ENCODE measurements around the gene NVL. TPM values are rescaled to one million over a fixed set of nuclear protein-coding genes. Genes with fewer than 3 reads are reported as not detected.
"Not testable (repeated sequence)": the region's sequence is repeated elsewhere in the genome, so short reads cannot be mapped to it uniquely, and the experiment has no call there.

The NVL gene
- 30.4 TPM for total RNA-seq

DNA sequence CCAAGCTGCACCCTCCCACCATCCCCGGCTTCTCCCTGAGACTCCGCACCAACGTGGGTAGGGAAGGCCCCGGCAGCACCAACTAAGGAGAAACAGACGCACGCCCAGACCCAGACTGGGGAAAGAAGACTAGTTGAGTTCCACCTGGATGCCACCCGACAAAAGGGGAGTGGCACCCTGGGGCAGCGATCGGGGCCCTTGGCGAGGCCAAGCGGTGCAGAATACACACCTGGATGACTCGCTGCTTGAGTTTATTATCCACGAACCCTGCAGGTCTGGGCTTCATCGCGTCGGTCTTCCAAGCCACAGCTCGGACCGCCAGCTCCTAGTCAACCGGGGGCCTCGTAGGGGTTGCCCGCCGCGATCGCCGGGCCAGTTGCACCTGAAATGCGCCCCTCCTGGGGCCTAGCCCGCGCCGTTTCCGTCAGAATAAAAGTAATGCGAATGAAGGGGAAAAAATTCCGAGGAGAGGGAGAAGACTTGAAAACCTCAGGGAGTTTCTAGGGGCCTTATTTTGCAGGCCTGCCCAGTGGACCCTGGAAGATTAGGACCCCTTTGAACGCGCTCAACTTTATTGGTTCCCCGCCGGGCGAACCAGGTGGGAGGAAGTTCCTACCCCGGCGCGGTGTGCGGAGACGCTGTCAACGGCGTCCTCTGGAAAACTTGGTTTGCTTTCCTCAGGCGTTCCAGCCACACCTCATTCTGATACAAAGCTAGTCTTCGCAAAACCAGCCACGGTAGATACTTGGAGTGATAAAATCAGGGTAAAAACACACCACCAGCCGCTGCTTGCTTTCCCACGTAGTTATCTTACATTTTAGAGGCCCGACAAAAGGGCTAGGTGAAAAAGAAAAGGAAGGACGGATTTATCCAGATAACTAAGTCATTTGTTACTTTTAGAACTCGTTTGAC, at the start of gene NVL:
TSS of gene NVL (minus strand) at position 331 of the 912 bp plus-strand sequence. CDS start at position 286, 45 bp downstream.
- ATAC-seq (peak; percentile 99), DNase-seq (ENCODE audit: low spot score) (peak; percentile 87)
- intact Hi-C loops (cut with DNase I): no loop called here

DNA sequence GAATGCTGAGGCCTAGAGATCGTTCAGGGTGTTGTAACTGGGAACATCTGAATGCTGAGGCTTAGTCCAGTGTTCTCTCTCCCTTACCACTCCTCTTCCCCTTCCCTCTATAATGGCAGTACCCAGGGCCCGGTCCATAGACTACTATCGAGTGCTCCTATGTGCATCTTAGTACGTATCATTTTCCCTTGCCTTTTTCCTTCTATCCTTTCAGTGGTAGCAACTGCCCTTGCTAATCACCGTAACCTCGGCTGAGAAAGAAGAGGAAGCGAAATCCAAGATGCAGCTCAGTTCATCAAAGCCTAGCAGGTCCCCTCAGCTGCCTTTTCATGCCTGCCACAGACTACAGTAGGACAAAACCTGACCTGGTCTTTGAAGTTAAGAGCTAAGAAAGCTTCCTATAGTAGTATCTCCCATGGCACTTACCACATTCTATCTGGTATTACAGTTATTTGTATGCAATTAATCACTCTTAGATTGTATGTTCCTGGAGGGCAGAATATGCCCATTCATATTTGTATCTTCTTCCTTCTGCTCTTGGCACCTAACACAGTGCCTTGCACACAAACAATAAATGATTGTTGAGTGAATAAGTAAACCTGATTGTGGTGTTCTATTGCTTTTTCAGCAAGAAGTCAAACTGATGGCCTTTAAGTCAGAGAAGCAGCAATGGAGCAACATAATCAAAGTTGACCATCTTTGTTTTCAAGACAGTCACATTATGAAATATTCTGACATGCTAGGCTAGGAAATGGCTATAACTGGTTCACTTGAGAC, 49.1 kb upstream of the NVL start:
- no peak for DNase-seq (ENCODE audit: low spot score)
- intact Hi-C loops (cut with DNase I): no loop called here
- ATAC-seq: no peak

DNA sequence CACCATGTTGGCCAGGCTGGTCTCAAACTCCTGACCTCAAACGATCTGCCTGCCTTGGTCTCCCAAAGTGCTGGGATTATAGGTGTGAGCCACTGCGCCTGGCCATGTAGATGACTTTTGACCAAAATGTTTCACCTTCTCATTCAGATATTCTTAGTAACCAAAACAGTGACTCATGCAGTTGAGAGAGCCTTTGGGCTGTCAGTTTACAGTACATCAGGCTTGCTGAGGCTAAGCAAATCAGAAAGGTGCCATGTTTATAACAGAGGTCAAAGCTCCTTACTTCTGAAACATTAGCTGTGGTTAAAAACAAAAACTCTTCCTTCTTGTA, 47.7 kb upstream of the NVL start:
- no peak for DNase-seq (ENCODE audit: low spot score)
- intact Hi-C loops (cut with DNase I): no loop called here
- ATAC-seq: no peak

DNA sequence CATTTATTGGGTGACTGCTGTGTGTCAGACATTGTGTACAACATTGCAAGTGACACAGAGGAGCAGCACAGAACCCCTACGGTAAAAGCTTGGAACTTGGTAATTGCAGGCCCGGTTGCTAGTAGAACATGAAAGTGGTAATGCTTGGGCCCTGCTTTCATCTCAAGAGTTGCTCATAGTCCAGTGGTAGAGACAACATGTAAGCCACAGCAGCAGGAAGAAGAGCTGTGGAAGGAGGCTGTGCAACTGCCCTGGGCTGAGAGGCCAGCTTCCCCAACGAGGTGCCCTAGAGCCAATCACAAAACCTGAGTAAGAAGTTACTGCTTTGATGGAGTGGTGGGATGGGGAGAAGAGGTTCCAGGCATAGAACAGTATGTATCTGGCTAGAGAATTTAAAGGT, 45.1 kb upstream of the NVL start:
- ATAC-seq (no peak), DNase-seq (ENCODE audit: low spot score) (no peak)
- intact Hi-C loops (cut with DNase I): no loop called here

DNA sequence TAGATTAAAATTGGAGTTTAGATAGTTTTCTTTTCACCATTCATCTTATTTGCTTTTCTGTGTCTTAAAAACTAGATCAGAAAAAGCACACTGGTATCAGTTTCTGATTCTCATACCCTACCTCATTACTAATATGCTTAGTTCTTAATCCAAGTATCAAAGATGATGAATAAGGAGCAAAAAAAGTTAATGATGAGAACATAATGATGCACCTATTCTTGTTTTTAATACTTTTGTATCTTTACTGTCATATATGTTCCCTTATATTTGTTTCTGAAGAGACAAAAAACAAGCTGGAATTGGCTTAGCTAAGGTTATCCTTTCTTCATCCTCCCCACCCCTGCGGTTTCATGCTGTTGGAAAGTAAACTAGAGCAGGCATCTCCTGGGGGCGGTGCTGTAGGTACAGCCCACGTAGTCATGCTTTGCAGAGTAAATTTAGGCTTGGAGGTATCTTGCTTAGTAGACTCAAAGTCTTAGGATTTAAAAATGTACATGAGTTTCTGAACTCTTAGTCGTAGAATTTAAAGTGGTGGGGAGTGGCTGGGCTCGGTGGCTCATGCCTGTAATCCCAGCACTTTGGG, 43.1 kb upstream of the NVL start:
- DNase-seq (ENCODE audit: low spot score): no peak
- intact Hi-C loops (cut with DNase I): no loop called here
- no peak for ATAC-seq

DNA sequence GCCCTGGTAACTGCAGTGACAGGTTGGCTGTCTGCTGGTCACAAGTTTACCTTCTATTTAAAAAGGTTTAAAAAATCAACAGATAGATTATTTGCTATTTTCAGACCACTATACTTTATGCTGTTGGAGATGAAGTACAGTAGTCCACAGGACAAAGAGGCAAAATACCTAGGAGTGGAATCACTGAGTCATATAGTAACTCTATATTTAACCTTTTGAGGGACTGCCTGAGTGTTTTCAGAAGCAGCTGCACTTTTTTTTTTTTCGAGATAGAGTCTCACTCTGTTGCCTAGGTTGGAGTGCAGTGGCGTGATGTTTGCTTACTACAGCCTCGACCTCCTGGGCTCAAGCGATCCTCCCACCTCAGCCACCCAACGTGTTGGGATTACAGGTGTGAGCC, 38.4 kb upstream of the NVL start:
- no peak for DNase-seq (ENCODE audit: low spot score)
- ATAC-seq: no peak
- intact Hi-C loops (cut with DNase I): no loop called here

DNA sequence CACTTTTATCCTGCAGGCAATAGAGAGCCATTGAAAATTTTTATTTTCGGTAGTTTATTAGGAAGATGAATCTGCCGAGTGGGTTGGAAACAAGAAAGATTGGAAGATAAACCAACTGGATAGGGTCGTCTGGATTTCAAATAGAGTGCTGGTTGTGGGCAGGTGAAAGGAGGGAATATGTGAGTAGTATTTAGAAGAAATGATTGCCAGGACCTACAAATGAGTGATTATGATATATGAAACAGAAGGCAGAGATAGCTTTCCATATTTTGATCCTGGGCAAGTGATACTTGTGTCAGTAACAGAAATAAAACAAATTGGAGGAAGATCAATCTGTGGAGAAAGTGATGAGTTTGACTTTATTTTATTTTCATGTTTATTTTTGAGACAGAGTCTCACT, 29.2 kb upstream of the NVL start:
- ATAC-seq: no peak

DNA sequence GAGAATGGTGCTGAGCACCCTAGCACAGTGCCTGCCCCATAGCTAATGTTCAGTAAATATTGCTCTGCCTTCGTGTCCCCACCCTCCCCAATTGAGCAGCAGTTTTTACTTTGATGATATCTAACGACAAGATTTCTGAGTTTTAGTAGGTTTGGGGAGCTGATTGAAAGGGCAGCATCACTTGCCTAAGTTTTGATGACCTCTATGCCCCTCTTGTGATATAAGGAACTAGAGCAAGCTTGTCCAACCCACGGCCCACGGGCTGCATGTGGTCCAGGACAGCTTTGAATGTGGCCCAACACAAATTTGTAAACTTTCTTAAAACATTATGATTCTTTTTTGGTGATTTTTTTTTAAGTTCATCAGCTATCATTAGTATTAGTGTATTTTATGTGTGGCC, 28.3 kb upstream of the NVL start:
- intact Hi-C loops (cut with DNase I): no loop called here
- ATAC-seq (no peak), DNase-seq (ENCODE audit: low spot score) (no peak)

More for the DNA sequence above, 29.2 kb upstream of the NVL start:
- DNase-seq (ENCODE audit: low spot score): no peak
- intact Hi-C loops (cut with DNase I): no loop called here

DNA sequence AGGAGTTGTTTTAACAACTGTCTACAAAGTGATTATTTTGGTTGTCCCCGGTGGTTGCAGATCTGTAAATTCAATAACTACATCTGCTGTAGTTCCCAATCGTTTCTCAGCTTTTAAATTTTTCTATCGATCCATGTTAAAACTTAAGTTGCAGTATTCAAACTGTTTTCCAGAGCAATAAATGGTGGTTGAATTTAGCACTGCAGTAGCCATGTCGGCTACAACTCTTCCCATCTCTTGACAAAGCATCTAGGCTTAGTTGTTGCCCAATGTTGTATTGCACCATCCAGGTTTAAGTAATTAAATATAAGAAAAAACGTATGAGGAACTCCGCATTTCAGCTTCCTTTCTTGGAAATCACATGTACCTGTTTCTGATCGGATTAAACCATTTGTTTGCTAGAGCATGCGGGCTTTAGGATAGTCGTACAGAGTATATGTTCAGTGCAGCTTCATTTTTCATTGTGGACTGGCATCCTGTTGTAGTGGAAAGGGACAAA, 27.7 kb upstream of the NVL start:
- DNase-seq (ENCODE audit: low spot score) (no peak), ATAC-seq (no peak)
- intact Hi-C loops (cut with DNase I): no loop called here

DNA sequence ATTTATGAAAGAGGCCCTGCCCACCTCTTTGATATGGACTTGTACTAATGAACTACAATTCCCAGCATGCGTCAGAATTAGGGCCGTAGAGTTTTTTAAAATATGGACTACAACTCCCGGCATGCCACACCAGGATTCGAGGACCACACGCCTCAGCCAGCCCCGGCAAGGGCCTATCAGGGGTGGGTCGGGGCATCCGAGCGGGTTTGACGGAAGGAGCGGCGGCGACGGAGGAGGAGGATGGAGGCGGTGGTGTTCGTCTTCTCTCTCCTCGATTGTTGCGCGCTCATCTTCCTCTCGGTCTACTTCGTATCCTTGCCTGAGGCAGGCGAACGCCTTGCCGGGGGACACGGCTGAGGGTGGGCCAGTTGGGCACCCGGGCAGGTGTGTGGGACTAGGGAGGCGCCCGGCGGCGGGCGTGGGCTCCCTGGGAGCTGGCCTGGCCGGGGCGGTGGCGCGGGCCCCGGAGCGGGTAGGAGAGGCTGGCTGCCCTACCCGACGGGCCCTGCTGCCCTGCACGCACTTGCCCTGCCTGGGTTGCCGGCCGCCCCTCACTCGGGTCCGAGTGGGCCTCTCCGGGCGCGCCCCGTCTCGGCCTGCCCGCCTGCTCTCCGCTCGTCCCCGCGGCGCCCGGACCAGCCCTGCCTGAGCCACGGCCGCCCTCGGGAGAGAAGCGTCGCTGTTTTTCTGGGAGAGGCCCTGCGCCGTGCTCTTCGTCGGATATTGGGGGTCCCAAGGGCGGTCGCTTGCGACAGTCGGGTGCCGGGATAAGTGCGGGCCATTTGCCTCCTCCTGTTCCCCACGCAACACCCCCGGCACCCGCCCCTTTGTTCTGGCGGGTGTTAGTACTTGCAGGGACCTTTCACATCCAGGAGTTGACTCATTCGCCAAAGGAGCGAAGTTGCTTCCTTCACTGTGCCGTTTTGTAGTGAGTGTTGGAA, 27.0 kb upstream of the NVL start, which contains the start of gene CNIH4:
TSS of gene CNIH4 (plus strand) at position 195 of the 941 bp plus-strand sequence. CDS start at position 241, 46 bp downstream.
- ATAC-seq: peak; percentile 100
- intact Hi-C loops (cut with DNase I): no loop called here
- peak; percentile 93 for DNase-seq (ENCODE audit: low spot score)

DNA sequence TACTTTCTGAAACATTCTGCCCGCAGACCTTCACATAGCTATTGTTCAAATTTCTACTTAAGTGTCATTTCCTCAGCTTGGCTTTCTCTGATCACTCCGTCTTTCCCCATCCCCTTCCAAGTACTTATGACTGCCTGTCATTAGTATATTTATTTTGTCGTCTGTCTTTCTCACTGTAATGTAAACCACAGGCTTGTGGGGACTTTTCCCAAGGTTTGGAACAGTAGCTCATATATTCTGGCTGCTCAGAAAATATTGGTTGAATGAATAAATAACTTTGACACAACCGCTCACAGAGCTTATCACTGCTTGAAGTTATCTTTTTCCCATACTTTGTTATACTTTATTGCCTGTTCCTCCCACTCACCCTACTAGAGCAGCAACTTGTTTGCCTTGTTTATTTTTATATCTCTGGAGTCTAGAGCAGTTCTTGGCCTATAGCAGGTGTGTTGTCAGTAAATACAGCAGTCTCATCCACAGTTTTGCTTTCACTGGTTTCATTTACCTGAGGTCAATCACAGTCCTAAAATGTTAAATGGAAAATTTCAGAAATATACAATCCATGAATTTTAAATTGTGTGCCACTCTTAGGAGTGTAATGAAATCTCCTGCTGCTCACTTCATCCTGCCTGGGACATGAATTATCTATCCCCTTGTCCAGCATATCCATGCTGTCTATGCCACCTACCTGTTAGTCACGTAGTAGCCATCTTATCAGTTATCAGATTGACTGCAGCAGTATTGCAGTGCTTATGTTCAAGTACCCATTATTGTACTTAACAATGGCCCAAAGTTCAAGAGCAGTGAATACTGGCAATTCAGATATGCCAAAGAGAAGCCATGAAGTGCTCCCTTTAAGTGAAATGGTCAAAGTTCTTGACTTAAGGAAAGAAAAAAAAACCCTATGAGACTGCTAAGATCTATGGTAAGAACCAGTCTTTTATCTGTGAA, 24.3 kb upstream of the NVL start:
- intact Hi-C loops (cut with DNase I): no loop called here
- no peak for ATAC-seq
- DNase-seq (ENCODE audit: low spot score): no peak

DNA sequence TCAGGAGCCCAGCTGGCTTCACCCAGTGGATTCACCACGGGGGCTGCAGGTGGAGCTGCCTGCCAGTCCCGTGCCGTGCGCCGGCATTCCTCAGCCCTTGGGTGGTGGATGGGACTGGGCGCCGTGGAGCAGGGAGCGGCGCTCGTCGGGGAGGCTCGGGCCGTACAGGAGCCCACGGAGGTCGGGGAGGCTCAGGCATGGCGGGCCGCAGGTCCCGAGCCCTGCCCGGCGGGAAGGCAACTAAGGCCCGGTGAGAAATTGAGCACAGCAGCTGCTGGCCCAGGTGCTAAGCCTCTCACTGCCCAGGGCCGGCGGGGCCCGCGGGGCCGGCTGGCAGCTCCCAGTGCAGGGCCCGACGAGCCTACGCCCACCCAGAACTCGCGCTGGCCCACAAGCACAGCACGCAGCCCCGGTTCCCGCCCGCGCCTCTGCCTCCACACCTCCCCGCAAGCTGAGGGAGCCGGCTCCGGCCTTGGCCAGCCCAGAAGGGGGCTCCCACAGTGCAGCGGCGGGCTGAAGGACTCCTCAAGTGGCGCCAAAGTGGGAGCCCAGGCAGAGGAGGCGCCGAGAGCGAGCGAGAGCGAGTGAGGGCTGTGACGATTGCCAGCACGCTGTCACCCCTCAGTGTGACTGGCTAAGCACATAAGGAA, 22.6 kb upstream of the NVL start:
- ATAC-seq; intact Hi-C loops (cut with DNase I); DNase-seq (ENCODE audit: low spot score): not testable (repeated sequence)

DNA sequence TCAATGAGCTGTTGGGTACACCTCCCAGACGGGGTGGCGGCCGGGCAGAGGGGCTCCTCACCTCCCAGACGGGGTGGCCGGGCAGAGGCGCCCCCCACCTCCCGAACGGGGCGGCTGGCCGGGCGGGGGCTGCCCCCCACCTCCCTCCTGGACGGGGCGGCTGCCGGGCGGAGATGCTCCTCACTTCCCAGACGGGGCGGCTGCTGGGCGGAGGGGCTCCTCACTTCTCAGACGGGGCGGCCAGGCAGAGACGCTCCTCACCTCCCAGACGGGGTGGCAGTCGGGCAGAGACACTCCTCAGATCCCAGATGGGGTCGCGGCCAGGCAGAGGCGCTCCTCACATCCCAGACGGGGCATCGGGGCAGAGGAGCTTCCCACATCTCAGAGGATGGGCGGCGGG, 19.7 kb upstream of the NVL start:
- ATAC-seq; intact Hi-C loops (cut with DNase I); DNase-seq (ENCODE audit: low spot score): not testable (repeated sequence)

DNA sequence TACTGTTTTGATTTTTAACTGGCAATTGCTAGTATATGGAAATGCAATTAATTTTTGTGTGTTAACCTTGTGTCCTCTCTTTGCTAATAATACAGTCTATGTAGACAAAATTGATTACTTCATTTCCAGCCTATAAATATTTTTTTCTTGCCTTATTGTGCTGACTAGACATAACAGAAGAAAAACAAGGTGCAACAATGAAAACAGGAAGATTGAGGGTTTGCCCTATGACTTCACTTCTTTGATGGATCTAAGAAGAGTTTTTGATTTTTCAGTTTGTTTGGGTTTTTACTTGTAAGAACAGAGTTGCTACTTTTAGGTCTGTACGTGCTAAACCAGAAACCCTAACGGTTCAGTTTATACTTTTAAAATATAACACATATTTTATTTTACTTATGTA, 18.2 kb upstream of the NVL start:
- intact Hi-C loops (cut with DNase I): no loop called here
- ATAC-seq (no peak), DNase-seq (ENCODE audit: low spot score) (no peak)

DNA sequence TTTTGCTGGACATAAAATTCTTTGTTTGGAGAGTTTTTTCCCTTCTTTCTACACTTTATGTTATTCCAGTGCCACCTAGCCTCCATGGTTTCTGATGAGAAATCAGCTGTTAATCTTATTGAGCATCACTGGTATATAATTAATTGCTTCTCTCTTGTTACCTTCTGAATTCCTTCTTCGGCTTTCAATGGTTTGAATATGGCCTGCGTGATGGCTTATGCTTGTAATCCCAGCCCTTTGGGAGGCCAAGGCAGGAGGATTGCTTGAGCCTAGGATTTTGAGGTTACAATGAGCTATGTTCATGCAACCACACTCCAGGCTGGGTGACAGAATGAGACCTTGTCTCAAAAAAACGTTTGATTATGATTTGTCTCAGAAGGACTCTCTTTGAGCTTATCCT, 13.7 kb upstream of the NVL start:
- DNase-seq (ENCODE audit: low spot score) (no peak), ATAC-seq (no peak)
- intact Hi-C loops (cut with DNase I): no loop called here

DNA sequence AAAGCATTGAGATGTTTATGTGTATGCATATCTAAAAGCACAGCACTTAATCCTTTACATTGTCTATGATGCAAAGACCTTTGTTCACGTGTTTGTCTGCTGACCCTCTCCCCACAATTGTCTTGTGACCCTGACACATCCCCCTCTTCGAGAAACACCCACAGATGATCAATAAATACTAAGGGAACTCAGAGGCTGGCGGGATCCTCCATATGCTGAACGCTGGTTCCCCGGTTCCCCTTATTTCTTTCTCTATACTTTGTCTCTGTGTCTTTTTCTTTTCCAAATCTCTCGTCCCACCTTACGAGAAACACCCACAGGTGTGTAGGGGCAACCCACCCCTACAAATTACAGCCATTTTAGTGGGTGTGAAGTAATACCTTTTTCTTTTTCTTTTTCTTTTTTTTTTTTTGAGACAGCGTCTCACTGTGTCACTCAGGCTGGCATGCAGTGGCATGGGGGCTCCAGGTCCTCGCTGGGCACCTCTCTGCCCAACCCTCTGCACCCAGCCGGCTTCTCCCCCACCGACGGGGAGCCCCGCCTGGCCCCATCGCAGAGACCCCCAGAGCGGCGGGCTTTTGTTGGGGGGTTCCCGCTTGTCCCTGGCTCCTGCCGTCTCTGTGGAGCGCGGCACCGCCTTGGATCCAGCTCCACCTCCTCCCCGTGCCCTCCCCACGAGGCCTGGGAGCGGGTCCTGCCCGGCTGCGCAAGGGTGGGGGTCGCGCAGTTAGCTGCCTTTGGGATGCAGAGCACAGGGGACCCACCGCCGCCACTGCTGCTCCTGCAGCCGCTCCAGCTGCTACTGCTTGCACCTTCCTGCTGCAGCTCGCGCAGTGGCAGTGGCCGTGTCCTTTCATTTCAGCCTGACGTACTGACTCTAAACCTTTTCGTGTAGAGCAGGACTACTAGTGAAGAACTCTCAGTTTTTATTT, 10.7 kb upstream of the NVL start:
- DNase-seq (ENCODE audit: low spot score); intact Hi-C loops (cut with DNase I): not testable (repeated sequence)
- ATAC-seq: peak; percentile 24

Data from sciatic nerve (tissue), 2 donors.